ENCODE measurements around the gene AK1. TPM values are rescaled to one million over a fixed set of nuclear protein-coding genes. Genes with fewer than 3 reads are reported as not detected.

Gene AK1
- total RNA-seq, 4 donors from 2014 or later = 24.7 to 110 (median 62.4) TPM

DNA sequence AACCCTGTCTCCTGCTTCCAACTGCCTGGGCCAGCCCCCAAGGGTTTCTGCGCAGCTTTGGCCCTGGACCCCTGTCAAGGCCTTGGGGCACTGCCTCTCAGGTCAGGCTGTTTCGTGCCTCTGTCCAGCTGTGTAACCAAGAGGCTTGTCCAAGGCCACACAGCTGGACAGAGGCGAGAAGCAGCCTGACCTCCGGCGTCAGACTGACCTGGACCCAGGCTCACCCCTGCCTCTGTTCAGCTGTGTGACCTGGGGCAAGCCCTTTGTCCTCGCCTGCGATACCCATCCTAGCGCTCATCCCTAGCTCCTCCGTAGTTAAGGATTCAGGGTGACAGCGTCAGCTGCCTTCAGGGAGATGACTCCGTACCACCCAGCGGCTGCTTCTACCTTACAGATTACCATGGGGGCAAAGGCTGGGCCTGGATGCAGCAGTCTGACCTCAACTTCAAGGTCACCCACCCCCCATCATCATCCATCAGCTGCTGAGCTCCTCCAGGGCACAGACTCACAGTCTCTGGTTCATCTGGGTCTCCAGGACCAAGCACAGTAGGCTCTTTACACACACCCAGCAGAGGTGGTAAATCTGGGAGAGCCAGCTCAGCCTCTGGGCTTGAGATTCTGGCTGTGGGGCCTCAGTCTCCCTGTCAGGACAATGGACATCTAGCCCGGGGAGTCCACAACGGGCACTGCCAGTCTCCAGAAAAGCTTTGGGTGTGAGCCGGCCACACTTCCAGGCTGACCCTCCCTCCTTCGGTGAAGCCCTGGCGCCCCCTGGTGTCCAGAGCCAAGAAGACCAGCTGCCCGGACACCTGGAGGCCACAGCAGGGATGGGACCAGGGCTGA, 7.9 kb downstream of the AK1 start:
- DNase-seq = peak; percentile 92
- H3K4me3 ChIP-seq = no peak overlapping the region
- H3K36me3 ChIP-seq = no peaks in the 10 kb centered on the region
- TF ChIP-seq POLR2A (IDR thresholded peaks at IDR 0.05) (no peak), POLR2AphosphoS5 (IDR thresholded peaks at IDR 0.05) (peak in 1 of 3 donors; percentile 20)
- TF ChIP-seq, protein P1, sequence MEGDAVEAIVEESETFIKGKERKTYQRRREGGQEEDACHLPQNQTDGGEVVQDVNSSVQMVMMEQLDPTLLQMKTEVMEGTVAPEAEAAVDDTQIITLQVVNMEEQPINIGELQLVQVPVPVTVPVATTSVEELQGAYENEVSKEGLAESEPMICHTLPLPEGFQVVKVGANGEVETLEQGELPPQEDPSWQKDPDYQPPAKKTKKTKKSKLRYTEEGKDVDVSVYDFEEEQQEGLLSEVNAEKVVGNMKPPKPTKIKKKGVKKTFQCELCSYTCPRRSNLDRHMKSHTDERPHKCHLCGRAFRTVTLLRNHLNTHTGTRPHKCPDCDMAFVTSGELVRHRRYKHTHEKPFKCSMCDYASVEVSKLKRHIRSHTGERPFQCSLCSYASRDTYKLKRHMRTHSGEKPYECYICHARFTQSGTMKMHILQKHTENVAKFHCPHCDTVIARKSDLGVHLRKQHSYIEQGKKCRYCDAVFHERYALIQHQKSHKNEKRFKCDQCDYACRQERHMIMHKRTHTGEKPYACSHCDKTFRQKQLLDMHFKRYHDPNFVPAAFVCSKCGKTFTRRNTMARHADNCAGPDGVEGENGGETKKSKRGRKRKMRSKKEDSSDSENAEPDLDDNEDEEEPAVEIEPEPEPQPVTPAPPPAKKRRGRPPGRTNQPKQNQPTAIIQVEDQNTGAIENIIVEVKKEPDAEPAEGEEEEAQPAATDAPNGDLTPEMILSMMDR (IDR thresholded peaks at IDR 0.05) = peak; percentile 80 to 97 (median 88)
- no peaks in the 10 kb centered on the region for H3K9me3 ChIP-seq
- H3K4me1 ChIP-seq = peaks cover 5 to 11% (median 9%) of the 10 kb centered on the region in 4 donors
- intact Hi-C loops (cut with DNase I; ENCODE audit: low total_unique reads) (loop anchor here (5.0 kb wide), 1 partner anchor 277 kb away; no protein-coding TSS in a partner anchor), in situ Hi-C loops (cut with MboI; ENCODE audit: low pct_ligation_motif_present in 1 of 4, low pct_unique_long_range_greater_than_20kb in 1 of 4, low sequenced_read_pairs in 3 of 4) (loop anchor here in 1 of 4 donors (10.0 kb wide), 2 partner anchors 135 to 275 kb away; partner anchors contain the start of gene TOR2A)
- 72% methylated on average over 15 of the region's 18 CpGs; no CpG with 5 or more reads in 1 of the 2 donors for WGBS, 2 donors (ENCODE audit: low coverage in 1 of 2)
- H3K27me3 ChIP-seq = no peaks in the 10 kb centered on the region
- no peak overlapping the region for H3K27ac ChIP-seq

DNA sequence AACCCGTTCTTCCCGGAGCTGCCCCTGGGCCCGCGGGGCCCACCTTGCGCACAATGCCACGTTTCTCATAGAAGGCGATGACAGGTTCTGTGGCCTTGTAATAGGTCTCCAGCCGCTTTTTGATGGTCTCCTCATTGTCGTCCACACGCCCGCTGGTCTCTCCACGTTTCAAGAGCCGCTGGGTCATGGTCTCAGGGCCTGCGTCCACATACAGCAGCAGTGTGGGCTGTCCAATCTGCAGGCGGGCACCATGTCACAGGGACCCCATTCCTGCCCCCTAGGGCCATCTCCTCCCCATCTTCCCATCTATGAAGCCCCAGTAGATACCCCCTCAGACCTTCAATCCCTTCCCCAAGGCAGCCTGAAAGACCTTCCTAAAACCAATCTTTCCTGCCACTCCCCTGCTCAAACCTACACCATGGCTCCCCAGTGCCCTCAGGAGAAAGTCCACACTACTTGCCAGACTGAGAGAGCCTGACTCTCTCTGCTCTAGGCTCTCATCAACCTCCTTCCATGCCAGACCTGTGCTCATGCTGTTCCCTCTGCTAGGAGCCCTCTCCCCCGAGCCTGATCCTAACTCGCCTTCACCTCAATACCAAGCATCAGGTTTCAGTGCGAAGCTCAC, 9.1 kb downstream of the AK1 start:
- peaks cover 0 to under 1% (median 0%) of the 10 kb centered on the region in 4 donors for H3K4me1 ChIP-seq
- no peaks in the 10 kb centered on the region for H3K27me3 ChIP-seq
- no peaks in the 10 kb centered on the region for H3K9me3 ChIP-seq
- DNase-seq = no peak
- in situ Hi-C loops (cut with MboI; ENCODE audit: low pct_ligation_motif_present in 1 of 4, low pct_unique_long_range_greater_than_20kb in 1 of 4, low sequenced_read_pairs in 3 of 4) = loop anchor here in 1 of 4 donors (10.0 kb wide), 2 partner anchors 134 to 274 kb away; partner anchors contain the start of gene TOR2A
- no peak overlapping the region for H3K4me3 ChIP-seq
- TF ChIP-seq, protein P1 (IDR thresholded peaks at IDR 0.05) = no peak
- TF ChIP-seq POLR2A (IDR thresholded peaks at IDR 0.05) (no peak), POLR2AphosphoS5 (IDR thresholded peaks at IDR 0.05) (no peak), EP300 (IDR thresholded peaks at IDR 0.05; ENCODE audit: low read depth) (no peak)
- no peak overlapping the region for H3K27ac ChIP-seq
- WGBS, 2 donors (ENCODE audit: low coverage in 1 of 2) = 93 to 94% methylated on average over 3 to 15 of the region's 18 CpGs
- no peaks in the 10 kb centered on the region for H3K36me3 ChIP-seq
- intact Hi-C loops (cut with DNase I; ENCODE audit: low total_unique reads) = no loop called here

DNA sequence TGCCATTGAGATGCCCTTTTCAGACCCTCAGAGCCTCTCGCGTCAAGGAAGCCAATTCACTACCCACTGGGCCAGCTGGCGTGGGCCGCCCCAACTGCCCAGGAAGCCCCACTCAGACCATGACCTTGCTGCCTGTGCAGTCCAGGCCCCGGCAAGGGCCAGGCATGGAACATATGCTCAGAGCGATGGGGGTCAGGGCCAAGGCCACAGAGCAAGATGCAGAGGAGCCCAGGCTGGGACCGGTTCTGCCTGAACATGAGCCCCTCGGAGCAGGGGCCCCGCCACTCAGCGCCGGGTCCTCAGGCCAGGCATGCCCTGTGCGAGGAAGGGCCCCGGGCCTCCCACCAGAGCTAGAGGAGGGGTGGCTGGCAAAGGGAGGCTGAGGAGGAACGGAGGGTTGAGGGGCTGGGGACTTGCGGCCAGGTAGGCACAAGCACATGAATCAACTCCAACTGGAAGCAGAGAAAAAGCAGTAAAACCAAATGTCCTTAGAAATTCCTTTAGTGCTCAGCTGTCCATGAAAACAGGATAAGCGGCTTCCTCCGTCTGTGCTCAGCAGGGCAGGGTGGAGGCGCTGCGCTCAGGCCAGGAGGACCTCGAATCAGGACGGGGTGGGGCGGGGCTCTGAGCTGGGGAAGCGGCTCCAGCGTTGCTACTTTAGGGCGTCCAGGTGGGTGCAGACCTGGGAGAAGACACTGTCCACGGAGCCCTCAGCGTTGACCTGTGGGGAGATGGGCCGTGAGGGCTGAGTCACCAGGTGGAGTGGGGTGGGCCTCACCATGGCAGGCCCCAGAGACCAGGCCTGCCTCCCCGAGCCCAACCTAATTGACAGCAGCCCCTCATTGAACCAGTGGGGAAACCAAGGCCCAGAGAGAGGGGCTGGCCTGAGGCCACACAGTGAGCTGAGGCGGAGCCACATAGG, 9.9 kb downstream of the AK1 start:
- no peaks in the 10 kb centered on the region for H3K36me3 ChIP-seq
- H3K27ac ChIP-seq = peak overlapping the region in 1 of 4 donors; percentile 1
- H3K4me1 ChIP-seq = peaks cover 0 to 2% (median under 1%) of the 10 kb centered on the region in 4 donors
- TF ChIP-seq EP300 (IDR thresholded peaks at IDR 0.05; ENCODE audit: low read depth) = no peak
- TF ChIP-seq POLR2AphosphoS5 (IDR thresholded peaks at IDR 0.05) = no peak
- no peak for TF ChIP-seq POLR2A (IDR thresholded peaks at IDR 0.05)
- TF ChIP-seq, protein P1 (IDR thresholded peaks at IDR 0.05) = no peak
- intact Hi-C loops (cut with DNase I; ENCODE audit: low total_unique reads) (no loop called here), in situ Hi-C loops (cut with MboI; ENCODE audit: low pct_ligation_motif_present in 1 of 4, low pct_unique_long_range_greater_than_20kb in 1 of 4, low sequenced_read_pairs in 3 of 4) (loop anchor here in 1 of 4 donors (10.0 kb wide), 2 partner anchors 133 to 273 kb away; partner anchors contain the start of gene TOR2A)
- H3K4me3 ChIP-seq = no peak overlapping the region
- WGBS, 2 donors (ENCODE audit: low coverage in 1 of 2) = 88 to 100% methylated on average over 3 to 29 of the region's 30 CpGs
- no peaks in the 10 kb centered on the region for H3K9me3 ChIP-seq
- H3K27me3 ChIP-seq = no peaks in the 10 kb centered on the region
- no peak for DNase-seq
